T-helper 1 cell treated with Interleukin-12 subunit alpha and Interleukin-12 subunit beta and Interleukin-4 antibody, amounts not matched to agents 30 ng/mL and 1 ng/mL, for 36 hours (primary cell): ENCODE measurements around the gene DVL1. TPM values are rescaled to one million over a fixed set of nuclear protein-coding genes. Genes with fewer than 3 reads are reported as not detected.

Experiments used
- intact Hi-C: fragments of 100-400 bp; cut with micrococcal nuclease; formaldehyde crosslinking; loops from one replicate; pipeline ENCODE4 v1.15.1; 2024
- total RNA-seq: library from RNA; stranded (reverse); gene quantifications from 2 replicates; pipeline ENCODE4 v1.2.3, GENCODE V29; 2022

DVL1 gene
- total RNA-seq, 1 donor from 2014 or later, result 43.8 TPM

DNA sequence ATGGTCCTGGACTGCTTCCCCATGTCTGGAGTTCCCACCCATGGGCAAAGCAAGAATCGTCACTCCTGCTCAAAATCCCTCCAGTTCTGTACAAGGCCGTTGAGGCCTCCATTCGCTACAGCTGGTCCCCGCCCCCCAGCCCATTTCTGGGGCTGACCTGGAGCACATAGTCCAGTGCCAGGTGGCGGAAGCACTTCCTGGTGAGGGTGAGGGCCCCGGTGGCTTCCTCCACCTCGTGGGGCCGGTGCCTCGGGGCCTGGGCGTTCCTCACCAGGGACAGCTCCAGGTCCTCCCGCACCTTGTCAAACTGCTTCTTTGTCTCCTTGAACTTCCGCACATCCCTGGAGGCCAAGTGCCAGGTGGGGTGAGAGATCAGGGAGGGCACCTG lies 48.9 kb downstream of the DVL1 start:
- intact Hi-C loops, result no loop called here

DNA sequence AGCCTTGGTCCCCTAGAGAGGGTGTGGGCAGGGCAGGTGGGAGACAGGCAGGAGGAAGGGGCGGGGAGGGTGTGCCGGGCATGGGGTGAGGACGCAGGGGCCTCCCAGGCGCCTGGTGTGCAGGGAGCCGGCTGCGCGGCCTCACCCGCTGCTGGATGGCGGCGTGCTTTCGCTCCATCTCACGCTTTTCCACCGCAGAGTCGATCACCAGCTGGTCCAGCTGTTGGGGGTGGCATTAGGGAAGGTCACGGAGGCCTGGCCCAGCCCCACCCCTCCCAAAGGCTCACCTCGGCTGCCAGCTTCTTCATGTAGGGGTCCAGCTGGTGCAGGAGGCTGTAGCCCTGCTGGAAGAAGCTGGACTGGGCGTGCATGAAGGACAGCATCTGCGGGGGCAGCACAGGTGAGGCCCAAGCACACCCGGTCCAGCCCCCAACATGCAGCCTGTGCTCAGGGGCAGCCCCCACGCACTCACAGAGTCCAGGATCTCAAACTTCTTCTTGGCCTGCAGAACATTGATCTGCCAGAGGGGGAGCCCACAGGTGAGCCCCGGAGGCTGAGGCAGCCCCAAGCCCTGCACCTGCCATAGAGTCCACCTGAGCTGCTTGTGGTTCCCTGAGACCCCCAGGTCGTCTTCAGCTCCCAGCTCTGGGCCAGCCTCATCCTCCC lies 49.4 kb downstream of the DVL1 start:
- intact Hi-C loops, result no loop called here

DNA sequence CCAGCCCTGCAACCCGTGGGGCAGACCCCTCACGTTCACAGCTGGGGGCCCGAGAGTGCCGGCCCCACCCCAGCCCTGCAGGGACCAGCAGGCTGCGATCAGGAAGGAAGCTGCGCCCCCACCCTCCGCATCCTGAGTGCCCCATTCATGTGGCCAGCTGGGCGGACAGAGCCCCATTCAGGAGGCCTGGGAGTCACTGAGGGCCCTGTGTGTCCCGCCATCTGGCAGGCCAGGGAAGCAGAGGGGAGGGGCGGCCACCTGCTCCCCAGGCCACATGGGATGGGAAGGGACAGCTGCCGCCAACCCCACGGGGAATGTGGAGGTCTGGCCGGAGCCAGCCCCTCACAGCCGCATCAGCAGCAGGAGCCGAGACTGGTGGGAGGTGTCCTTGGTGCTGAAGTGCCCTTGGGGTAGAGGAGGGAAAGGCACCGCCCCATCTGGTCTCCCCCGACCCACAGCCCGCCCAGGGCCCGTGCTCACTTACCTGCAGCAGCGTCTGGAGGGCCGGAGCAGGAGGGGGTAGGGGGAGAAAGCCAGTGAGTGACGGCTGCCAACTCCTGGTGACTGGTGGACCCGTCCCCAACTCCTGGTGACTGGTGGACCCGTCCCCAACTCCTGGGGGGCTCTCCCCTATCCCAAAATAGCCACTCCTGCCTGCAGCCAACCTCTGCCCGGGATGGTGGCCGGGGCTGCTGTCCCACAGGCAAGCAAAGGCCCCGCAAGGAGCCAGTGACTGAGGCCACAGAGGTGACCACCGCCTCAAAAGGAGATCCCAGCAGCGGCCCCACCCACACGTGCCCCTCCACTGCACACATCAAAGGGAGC lies 50.1 kb downstream of the DVL1 start:
- intact Hi-C loops, result no loop called here

DNA sequence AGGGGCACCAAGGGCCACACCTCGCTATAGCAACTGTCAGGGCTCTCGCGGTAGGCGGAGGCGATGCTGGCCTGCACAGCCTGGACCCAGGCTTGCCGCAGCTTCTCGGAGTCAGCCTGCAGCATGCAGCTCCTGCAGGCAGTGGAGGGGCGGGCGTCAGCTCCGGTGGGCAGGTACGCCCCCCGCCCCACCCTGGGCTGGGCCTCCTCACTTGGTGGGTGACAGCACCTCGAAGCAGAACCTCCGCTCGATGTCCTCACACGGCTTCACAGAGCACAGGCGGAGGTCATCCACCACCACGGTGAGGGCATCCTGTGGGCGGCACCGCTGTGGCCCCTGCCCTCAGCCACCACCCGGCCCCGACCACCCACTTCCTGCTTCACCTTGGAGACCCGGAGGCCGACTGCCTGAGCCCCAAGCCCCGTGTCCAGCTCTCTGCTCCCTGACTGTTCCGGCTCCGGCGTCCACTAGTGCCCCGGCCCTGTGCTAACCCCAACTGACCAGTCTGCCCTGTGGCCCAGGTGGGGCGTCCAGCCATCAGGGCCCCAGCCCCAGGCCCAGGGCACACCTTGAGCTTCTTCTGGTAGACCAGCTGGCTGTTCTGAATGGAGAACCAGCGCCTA lies 51.3 kb downstream of the DVL1 start:
- intact Hi-C loops, result no loop called here

DNA sequence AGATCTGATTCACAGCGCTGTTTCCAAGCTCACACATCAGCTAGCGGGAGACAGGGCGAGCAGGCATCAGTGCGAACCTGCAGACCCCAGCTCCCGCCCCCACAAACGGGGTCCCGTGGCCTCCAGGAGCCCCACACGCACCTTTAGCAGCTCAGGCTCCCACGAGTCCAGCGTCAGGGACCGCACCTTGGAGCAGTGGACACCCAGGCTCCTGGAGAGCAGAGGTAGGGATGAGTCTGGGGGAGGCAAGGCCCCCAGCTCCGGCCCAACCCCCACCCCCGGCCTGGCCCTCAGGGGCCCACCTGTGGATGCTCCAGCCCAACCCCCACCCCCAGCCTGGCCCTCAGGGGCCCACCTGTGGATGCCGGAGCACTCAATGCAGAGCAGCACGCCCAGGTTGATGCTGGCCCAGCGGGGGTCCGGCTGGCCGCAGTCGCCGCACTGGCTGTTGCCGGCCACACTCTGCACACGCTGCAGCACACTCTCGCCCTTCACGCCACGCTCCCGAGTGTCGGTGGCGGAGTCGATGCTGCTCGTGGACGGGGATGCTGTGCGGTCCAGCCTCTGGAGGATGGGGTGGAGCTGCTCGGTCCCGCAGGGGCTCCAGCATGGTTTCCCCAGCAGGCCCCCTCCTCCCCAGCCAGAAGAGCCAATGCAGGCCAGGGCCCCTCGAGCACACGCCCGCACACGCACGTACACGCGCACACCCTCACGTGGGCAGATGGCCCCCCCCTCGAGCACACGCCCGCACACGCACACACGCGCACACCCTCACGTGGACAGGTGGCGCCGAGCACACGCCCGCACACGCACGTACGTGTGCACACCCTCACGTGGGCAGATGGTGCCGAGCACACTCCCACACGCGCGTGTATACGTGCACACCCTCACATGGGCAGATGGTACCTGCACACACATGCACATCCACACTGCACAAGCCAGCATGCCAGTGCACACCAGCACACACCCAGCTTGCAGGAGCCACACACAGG lies 52.9 kb downstream of the DVL1 start:
- intact Hi-C loops, result no loop called here

DNA sequence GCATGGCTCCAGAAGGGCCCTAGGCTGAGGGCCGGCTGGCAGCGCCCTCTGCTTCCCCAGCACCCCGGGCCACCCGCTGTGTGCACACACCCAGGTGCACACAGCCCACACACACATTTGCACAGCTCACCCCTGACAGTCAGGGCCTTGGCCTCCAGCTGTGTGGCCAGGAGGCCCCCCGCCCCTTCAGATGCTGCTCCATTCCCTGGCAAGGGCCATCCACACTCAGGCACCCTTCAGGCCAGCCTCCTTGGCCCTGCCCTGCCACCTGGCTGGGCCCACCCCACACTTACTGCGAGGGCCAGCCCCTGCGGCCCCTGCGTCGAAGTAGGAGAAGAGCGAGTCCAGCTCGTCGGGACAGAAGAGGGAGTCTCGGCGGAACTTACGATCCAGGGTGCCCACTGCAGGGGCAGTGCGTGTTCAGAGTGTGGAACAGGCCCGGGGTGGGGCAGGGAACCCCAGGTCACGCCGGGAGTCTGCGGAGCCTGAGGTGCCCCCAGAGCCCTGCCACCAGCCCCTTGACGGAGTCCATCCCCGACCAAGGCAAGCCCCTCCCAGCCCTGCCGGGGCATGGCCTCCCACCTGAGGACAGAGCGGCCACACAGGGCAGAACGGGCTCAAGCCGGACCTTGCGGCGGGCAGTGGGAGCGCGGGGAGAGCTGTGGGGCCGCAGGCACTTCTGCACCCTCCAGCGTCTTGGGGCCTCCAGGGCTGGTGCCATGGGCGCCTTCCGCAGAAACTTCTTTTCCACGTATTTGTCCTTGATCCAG lies 53.9 kb downstream of the DVL1 start:
- intact Hi-C loops, result no loop called here

DNA sequence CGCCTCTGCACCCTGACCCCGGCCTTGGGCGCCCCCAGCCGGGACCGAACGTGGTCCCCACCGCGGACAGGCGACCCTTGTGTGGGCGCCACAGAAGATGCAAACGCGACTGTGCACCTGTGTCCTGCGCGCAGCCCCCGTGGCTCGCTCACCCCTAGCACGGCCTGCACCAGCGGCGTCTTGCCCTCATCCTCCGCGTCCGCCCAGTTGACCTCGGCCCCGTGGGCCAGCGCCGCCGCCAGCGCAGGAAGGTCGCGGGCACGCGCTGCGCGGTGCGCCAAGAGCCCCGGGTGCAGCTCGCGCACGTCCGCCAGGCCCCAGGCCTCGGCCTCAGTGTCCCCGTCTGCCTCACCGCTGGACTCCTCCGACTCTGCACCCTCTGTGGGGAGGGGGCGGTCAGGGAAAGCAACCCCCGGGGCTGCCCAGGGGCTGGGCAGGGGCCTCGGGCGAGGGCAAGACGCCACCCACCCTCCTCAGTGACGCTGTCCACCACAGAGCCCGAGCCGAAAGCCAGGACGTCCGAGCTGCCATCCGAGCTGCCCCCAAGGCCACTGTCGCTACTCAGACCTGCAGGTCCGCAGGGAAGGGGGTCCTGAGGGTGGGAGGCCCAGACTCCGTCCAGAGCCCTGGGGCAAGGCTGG lies 54.8 kb downstream of the DVL1 start:
- intact Hi-C loops, result loop anchor here (5.0 kb wide), 1 partner anchor 312 kb away; the partner anchor contains the start of gene PERM1

DNA sequence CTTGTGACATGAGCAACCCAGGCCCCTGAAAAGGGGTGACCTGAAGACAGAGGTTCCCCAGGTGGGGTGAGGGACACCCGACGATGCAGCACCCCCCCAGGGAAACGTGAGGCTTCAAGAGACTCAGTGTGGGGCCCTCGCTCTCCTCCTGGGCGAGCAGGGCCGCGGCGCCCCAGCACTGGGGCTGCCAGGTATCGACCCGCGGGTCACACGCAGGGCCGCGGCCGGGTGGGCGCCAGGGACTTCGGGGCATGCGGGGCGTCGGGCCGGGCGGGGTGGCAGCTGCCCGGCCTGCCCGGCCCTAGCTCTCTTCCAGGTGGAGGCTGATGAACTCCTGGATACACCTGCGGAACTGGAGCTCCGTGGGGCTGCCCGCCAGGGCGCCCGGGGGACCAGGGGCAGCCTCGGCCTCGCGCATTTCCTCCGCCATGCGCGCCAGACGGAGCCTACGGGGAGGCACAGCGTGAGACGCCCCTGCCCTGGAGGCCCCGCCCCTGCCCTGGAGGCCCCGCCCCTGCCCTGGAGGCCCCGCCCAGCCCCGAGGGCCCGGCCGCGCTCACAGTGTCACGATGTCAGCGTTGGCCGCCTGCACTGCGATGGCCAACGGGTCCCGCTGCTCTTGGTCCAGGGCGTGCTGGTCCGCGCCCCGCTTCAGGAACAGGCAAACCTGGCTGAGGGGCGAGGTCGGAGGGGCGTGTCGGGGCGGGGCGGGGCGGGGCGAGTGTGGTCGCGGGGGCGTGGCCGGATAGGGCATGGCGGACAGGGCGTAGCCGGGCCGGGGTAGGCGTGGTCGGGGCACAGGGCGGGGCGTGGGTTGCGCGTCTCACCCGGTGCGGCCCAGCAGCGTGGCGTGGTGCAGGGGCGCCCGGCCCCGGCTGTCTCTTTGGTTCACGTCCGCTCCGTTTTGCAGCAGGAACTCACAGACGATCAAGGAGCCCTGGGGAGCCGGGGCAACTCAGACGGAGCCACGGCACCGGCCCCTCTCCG lies 55.7 kb downstream of the DVL1 start:
- intact Hi-C loops, result loop anchor here (5.0 kb wide), 1 partner anchor 311 kb away; the partner anchor contains the start of gene PERM1

DNA sequence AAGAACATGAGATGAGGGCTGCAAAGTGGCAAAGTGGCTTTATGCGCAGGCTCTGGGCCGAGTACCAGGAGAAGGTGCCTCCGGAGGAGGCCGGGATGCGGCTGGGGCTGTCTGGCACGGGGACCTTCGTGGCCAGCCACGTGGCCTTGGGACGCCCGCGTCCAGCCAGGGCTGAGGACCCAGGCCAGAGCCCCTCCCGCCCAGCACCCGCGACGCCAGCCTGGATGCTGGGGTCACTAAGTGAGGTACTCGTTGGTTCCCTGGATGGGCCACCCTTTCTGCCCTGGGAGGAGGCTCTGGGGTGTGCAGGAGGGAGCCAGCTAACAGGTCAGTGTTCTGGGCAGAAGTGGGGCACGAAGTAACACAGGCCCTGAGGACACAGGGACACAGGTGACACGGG lies 56.4 kb downstream of the DVL1 start:
- intact Hi-C loops, result loop anchor here (5.0 kb wide), 1 partner anchor 311 kb away; the partner anchor contains the start of gene PERM1

DNA sequence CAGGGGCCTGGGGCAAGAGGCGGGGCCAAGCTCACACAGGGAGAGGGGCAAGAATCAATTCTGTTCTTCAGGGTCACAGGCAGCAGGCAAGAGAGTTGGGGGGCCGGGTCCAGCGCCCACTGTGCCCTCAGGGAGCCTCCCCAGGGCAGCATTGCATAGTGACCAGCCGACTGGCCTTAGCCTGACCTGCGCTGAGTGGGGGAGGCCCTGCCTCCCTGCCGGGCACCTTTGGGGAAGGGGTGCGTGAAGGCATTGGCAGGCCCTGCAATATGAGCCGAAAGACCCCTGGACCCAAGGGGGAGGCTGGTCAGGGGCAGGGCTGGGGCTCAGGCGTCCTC lies 56.8 kb downstream of the DVL1 start:
- intact Hi-C loops, result loop anchor here (5.0 kb wide), 1 partner anchor 310 kb away; the partner anchor contains the start of gene PERM1

DNA sequence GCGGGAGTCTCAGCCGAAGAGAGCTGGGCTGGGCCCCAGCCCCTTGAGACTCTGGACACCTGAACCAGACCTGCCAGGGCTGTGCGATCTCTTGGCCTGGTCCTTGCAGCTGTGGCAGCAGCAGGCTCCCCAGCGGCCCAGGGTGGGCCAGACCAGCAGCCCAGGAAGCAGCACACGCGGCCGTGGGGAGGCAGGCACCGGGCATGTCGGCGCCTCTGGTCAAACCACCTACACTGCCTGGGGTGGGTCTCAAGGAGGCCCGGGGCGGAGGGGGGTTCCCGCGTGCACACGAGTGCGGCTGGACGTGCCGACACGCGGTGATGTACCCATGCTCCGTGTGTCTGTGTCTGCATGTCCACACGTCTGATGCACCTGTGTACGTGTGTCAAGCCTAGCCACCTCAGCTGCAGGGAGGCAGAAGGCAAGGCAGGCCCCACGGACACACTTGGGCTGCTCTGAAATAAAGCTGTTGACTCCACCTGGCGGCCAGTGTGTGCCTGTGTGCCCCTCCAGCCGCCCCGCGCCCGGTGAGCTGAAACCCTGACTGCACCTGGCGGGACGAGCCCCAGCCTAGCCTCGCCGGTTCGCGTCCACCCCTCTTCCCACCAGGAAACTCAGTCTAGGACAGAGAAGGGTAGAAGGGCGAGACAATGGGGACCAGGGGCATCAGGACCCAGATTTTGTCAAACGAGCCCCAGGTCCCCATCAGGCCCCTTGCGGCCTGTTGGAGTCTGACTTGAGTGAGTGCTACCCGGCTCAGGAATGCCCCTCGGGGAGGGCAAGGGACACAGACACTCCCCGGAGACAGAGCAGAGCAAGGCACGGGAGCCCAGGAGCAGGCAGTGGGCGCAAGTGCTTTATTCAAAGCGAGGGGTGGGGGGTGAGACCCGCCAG lies 57.4 kb downstream of the DVL1 start:
- intact Hi-C loops, result loop anchor here (2.0 to 5.0 kb wide), 2 partner anchors 259 to 309 kb away; partner anchors contain the start of gene PERM1

DNA sequence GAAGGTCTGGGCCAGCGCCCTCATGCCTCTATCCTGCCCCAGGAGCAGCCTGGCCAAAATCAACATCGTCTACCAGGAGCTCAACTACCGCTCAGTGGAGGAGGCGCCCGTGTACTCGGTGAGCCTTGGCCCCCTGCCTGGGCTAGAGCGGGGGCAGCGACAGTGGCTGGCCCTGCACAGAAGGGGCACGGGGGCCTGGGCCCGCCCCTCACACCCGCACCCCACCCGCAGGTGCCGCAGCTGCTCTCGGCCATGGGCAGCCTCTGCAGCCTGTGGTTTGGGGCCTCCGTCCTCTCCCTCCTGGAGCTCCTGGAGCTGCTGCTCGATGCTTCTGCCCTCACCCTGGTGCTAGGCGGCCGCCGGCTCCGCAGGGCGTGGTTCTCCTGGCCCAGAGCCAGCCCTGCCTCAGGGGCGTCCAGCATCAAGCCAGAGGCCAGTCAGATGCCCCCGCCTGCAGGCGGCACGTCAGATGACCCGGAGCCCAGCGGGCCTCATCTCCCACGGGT lies 58.1 kb downstream of the DVL1 start:
- intact Hi-C loops, result loop anchor here (2.0 to 5.0 kb wide), 2 partner anchors 258 to 309 kb away; partner anchors contain the start of gene PERM1

DNA sequence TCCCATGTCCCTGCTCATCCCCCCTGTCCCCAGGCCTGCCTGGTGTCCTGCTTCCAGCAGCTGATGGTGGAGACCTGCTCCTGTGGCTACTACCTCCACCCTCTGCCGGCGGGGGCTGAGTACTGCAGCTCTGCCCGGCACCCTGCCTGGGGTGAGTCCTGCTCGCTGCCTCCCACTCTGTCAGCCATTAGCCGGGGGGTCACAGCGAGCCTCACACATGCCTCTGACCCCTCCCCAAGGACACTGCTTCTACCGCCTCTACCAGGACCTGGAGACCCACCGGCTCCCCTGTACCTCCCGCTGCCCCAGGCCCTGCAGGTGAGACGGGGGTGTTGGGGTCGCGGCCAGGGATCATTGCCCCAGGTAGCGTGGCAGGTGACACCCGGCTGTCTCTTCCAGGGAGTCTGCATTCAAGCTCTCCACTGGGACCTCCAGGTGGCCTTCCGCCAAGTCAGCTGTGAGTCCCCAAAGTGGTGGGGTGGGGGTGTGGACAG lies 58.9 kb downstream of the DVL1 start:
- intact Hi-C loops, result loop anchor here (1.0 to 5.0 kb wide), 3 partner anchors 168 to 308 kb away; partner anchors contain the start of gene PERM1

DNA sequence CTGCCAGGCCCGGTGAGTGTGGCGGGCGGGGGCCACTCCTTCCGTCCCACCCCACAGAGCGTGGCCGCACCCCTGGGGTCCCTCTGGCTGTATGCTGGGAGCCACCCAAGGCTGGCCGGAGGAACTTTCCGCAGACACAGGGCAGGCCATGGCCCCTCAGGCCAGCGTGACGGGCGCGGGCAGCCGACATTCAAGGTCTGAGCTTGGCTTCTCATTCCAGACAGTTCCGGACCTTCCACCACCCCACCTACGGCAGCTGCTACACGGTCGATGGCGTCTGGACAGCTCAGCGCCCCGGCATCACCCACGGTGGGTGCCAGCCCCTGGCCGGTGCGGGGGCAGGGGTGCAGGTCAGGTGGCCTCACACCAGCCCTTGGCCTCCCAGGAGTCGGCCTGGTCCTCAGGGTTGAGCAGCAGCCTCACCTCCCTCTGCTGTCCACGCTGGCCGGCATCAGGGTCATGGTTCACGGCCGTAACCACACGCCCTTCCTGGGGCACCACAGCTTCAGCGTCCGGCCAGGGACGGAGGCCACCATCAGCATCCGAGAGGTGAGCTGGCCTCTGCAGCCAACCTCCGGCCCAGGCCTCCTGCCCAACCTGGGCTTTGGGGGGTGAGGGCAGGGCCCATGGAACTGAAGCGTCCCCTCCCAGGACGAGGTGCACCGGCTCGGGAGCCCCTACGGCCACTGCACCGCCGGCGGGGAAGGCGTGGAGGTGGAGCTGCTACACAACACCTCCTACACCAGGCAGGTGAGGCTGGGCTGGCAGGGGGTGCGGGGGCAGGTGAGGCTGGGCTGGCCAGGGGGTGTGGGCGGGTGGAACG lies 61.7 kb downstream of the DVL1 start:
- intact Hi-C loops, result no loop called here

DNA sequence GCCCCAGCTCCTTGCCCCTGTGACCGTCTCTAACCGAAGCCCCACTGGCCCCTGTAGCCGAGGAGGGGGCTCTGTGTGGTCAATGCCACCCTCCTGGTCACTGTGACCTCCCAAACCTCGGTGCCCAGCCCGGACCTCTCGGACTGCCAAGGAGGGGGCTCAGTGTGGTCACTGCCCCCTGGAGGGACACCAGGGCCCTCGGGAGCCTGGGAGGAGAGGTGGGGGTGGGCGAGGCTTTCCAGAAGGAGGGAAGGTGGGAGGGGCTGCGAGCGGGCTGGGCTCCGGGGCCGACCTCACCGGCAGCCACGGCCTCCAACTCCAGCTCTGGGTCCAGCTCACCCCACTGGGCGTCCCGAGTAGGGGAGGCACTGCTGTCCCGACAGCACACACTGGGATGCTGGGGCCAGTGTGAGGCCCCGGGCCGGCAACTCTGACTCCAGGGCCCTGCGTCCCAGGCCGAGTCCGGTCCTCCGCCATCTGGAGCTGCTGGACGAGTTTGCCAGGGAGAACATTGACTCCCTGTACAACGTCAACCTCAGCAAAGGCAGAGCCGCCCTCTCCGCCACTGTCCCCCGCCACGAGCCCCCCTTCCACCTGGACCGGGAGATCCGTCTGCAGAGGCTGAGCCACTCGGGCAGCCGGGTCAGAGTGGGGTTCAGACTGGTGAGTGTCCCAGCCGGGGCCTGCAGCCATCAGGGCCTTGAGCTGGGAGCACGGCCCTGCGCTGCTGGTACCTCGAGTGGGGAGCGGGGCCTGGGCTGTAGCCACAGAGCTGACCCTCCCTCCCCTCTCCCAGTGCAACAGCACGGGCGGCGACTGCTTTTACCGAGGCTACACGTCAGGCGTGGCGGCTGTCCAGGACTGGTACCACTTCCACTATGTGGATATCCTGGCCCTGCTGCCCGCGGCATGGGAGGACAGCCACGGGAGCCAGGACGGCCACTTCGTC lies 62.6 kb downstream of the DVL1 start:
- intact Hi-C loops, result no loop called here
